GM12873 (cell line): ENCODE results near the gene CGB7.
"Not testable (repeated sequence)": the region's sequence is repeated elsewhere in the genome, so short reads cannot be mapped to it uniquely, and the experiment has no call there.

ENCODE experiments used
- TF ChIP-seq, protein P1 (sequence below): IDR thresholded peaks from 2 replicates; pipeline ENCODE4 v1.5.1; 2012; ENCODE audit warnings: low read depth, mild to moderate bottlenecking, moderate library complexity, low read length, control low read depth; ENCODE audit not compliant: insufficient read depth; ENCODE audit errors: missing control alignments

CGB7 gene

DNA sequence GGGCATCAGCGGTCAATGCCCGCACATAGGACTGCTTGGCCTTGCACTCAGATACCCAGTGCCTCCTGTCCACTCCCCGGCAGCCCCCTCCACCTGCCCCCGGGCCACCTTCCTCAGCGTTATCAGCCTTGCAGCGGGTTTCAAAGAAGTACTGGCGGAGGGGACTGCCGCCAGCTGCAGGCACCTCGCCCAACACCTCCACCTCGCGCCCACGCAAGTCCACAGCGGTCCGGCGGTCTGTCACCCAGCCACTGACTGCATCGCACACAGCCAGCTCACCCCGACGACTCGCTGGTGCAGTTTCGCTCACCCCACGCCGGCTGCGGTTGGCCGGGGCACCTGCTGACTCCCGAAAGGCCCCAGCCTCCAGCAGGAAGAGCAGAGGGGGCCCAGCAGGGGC is 3.9 kb upstream of the CGB7 start:
- TF ChIP-seq, protein P1, sequence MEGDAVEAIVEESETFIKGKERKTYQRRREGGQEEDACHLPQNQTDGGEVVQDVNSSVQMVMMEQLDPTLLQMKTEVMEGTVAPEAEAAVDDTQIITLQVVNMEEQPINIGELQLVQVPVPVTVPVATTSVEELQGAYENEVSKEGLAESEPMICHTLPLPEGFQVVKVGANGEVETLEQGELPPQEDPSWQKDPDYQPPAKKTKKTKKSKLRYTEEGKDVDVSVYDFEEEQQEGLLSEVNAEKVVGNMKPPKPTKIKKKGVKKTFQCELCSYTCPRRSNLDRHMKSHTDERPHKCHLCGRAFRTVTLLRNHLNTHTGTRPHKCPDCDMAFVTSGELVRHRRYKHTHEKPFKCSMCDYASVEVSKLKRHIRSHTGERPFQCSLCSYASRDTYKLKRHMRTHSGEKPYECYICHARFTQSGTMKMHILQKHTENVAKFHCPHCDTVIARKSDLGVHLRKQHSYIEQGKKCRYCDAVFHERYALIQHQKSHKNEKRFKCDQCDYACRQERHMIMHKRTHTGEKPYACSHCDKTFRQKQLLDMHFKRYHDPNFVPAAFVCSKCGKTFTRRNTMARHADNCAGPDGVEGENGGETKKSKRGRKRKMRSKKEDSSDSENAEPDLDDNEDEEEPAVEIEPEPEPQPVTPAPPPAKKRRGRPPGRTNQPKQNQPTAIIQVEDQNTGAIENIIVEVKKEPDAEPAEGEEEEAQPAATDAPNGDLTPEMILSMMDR, result no peak

DNA sequence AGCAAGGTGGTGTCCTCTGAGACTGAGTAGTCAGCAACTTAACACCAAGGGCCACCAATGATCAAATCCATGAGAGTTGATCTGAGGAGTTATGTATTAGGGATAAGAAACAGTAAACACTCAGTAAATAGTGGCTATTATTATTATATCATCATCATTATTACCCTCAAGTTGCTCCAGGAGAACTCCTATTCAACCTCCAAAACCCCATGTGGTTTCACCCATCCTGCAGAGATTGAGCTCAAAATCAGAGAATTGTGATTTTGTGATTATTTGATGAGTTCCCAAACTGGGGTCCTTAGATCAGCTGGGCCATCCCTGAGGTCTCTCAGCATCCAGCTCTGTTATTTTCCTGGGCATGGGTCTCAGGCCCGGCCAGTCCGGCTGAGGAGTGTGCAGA is 3.5 kb upstream of the CGB7 start:
- TF ChIP-seq, protein P1, result no peak

DNA sequence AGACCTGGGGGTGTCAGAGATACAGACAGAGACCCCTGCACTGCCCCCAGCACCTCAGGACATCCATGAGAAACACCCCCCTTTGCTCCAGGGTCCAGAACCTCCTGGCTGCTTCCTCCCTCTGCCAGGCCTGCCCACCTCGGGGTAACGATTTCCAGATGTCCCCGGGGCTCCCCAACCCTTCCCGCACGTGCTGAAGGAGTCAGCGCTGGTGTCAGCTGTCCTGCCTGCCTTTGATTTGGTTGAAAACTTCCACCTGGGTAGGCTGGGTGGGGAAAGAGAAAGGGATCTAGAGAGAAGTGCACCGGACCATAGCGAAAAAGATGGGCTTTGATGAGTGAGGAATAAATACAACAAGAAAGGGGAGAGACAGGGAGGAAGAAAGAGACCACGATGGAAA is 1.5 kb upstream of the CGB7 start:
- TF ChIP-seq, protein P1, result no peak

DNA sequence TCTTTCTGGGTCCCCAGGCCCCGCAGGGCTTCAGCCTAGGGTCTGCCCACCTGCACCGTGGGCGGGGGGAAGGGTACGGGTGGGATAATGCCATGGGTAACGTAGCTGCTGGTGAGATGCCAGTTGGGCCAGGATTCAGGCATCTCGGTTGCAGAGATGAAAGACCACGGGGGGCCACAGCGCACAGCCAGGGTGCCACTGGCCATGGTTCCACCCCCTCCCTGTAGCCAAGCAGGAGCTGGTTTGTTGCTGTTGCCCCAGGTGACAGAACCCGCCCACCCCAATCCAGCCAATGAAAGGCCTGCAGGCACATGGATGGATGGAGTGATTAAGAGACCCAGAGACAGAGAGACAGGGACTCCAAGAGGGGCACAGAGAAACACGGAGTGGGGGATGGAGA is 1.0 kb upstream of the CGB7 start:
- TF ChIP-seq, protein P1, result no peak

DNA sequence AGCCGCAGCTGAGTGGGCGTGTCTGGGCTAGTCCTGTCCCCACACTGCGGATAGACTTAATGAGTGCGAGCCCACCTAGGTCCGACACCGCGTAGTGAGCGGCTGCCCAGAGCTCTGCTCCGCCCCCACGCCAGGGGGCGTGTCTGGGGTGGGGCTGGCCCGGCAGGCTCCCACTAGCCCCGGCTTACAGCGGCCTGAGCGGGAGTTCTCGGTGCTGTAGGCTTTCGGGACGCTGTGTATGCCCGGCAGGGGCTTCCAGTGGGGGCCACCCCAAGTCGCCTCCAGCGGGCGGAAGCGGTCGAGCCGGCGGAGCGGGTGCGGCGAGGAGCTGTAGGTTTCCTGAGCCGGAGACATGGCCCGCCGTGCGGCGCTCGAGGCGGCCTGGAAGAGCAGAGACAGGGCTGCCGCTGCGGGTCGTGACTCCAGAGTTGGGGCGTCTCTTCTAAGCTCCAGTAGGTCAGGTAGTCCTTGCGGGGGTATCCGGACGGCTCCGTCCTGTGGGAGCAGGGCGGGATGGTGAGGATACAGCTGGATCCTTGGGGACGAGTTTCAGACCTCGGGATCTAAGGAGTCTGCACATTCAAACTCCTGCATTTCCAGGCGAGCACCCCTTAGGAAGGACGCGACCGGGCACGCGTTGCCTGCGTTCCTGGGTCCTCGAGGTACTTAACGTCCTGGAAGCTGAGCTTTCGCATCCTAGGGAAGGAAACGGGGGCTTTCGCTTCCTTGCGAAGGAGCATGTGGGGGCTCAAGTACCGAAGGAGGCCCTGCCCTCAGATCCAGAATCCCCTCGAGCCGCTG is 1.2 kb downstream of the CGB7 start:
- TF ChIP-seq, protein P1, result peak; percentile 13

DNA sequence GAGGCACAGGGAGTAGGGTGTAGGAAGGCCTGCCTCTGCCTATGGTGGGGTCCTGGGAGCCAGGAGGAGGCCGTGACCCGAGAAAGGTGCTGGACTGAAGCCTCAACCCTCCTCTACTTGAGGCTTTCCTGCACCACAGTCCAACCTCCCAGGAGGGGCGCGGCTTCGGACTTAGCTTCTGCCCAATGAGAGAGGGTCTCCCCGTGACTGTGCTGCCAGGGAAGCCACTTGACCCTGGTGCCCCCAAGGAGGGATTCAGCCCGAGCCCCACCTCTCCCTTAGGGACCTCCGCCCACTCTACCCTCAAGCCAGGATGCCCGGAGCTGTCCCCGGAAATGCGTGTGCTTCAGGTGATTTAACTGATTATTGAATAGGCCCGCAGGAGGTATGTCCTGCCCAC is 8.5 kb downstream of the CGB7 start, which contains the start of gene CGB8:
Gene CGB8 (minus strand): TSS at position 101 of the 400 bp plus-strand sequence. CDS start 372 bp downstream, outside the sequence.
- TF ChIP-seq, protein P1, result not testable (repeated sequence)

DNA sequence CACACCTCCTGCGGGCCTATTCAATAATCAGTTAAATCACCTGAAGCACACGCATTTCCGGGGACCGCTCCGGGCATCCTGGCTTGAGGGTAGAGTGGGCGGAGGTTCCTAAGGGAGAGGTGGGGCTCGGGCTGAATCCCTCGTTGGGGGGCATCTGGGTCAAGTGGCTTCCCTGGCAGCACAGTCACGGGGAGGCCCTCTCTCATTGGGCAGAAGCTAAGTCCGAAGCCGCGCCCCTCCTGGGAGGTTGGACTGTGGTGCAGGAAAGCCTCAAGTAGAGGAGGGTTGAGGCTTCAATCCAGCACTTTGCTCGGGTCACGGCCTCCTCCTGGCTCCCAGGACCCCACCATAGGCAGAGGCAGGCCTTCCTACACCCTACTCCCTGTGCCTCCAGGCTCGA is 14.0 kb downstream of the CGB7 start, which contains the start of gene CGB5:
Gene CGB5 (plus strand): TSS at position 301 of the 400 bp plus-strand sequence. CDS start 362 bp downstream, outside the sequence.
- TF ChIP-seq, protein P1, result not testable (repeated sequence)
